HG03520 (cell line): ENCODE results near the gene SIPA1.

Experiments used
- ATAC-seq: cut with Tn5 transposase; IDR thresholded peaks from one replicate; pipeline ENCODE4 v1.9.1; 2021; ENCODE audit warnings: mild to moderate bottlenecking, moderate library complexity; ENCODE audit not compliant: unreplicated experiment

SIPA1 gene

GRCh38 chr11:65607614-65608426 is 30.1 kb upstream of the SIPA1 start:
- no peak for ATAC-seq

DNA sequence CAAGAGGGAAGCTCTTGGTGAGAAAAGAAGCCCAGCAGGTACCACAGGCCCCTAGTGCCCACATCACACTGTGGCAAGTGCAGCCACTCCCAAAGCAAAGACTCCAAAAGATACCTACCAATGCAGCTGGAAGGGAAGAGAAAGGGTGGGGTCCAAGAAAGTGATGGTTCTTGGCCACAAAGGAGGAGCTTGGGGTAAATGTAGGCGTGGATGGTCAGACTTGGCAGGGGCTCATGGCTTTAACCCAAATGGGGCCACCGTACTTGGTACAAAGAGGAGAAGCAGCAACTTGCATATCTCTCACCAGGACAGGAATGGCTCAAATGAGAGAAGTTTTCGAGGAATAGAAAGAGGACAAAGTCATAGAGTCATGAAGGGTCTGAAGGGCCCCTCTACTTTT is 28.7 kb upstream of the SIPA1 start:
- no peak for ATAC-seq

GRCh38 chr11:65609665-65610064 is 28.2 kb upstream of the SIPA1 start:
- no peak for ATAC-seq

DNA sequence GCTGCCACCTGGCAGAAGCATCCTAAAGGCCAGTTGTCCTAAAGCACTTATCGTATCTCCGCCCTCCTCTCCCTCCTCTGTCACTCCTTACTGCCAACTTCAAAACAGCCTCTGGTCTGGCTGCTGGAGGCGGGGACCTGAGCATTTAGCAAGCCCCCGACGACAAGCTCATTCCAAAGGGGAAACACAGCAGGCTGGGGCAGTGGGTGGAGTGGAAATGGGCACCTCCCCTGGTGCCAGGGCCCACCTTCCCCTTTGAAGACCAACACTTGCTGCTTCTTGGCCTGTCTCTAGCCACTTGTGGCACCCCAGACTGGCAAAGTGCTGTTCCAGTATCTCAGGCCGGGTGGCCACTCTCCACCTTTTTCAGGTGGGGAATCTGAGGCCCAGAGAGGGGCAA is 27.5 kb upstream of the SIPA1 start:
- ATAC-seq: no peak

GRCh38 chr11:65611028-65611757 is 26.7 kb upstream of the SIPA1 start:
- ATAC-seq: no peak

- ATAC-seq: no peak
Measured at GRCh38 chr11:65611758-65612603, 25.9 kb upstream of the SIPA1 start.

DNA sequence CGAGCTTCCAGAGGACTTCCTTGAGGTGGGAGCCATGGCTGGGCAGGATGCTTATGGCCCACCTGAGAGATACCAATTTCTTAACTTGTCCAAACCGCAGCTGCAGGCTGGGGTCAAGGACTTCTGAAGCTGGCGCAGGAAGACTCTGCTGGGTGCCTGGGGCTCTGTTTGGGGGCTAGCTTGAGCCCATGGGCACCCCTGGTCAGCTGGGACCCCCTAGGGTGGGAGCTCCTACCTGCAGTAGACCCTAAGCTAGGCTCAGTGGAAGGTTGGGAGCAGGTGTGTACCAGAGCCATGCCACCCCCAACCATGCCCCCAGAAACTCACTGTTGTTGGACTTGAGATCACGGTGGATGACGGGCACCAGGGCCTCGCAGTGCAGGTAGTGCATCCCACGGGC is 25.2 kb upstream of the SIPA1 start:
- ATAC-seq: no peak

GRCh38 chr11:65613091-65613928 is 24.6 kb upstream of the SIPA1 start:
- no peak for ATAC-seq

DNA sequence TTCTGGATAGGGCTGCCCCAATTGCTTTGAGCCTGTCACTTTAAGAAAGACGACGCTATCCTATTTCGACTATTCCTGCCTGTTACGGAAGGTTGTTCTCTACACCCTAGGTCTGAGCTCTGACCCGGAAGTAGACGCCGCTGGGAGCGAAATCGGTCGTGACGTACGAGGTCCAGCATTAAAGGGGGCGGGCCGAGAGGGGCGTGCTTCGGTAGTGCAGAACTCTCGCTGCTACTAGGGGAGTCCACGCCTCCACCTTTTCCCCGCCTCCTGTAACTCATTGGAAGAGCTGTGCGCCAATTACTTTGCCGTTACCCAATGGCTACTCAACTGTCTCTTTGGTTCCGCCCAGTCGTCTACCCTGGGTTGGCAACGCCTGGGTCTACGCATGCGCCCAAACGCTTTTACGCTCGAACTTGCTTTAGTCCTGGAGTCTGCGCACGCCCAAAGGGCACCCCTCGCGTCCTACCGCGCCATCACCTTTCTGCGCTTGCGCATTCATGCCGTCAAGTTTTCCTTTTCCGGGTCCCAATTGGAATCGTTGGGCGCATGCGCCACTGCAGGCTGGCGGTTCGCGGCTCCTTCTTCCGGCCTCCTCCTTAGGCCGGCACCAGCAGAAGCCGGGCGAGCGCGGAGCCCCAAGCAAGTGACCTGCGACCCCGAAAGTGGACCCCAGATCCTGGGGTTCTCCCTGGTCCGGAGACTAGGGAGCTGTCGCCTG is 22.5 kb upstream of the SIPA1 start, which contains the start of gene PCNX3:
Gene PCNX3, plus strand, starts transcription at position 548 of the 721 bp plus-strand sequence. CDS start 536 bp downstream, outside the sequence.
- peak; percentile 77 for ATAC-seq

- ATAC-seq: peak; percentile 4
Measured at GRCh38 chr11:65615950-65616574, 21.8 kb upstream of the SIPA1 start.

DNA sequence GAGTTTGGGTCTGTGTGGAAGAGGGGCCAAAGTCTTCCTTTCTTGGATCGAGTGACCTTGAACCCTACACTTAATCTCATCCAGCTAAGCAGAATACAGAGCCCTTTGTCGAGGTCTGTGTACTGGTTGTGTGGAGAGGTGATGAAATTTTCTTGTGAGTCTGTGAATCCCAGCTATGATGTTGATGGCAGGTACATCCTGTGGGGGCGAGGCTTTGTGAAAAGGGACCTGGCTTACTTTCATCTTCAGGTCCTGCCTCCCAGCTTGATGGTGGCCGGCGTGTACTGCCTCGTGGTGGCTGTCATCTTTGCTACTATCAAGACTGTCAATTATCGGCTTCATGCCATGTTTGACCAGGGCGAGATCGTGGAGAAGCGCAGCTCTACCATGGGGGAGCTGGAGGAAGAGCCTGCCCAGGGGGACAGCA is 21.3 kb upstream of the SIPA1 start:
- ATAC-seq: no peak

GRCh38 chr11:65617136-65617850 is 20.6 kb upstream of the SIPA1 start:
- no peak for ATAC-seq

- ATAC-seq: no peak
Measured at GRCh38 chr11:65617990-65618751, 19.7 kb upstream of the SIPA1 start.

GRCh38 chr11:65618763-65619162 is 19.1 kb upstream of the SIPA1 start:
- ATAC-seq: no peak

GRCh38 chr11:65619281-65619928 is 18.5 kb upstream of the SIPA1 start:
- no peak for ATAC-seq

DNA sequence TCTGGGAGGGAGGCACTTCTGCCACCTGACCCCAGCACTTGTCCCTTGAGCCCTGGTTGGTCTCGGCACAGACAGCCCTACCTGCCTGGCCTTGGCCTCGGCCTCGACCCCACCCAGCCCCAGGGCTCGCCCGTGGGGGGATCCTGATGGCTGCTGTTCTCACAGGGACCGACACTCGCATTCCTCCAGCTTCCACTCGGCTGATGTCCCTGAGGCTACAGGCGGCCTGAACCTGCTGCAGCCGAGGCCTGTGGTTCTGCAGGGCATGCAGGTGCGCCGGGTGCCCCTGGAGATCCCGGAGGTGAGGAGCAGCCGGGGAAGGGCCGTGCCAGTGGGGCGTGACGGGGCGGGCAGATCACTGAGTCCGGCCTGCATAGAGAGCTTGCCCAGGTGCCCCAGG is 17.2 kb upstream of the SIPA1 start:
- no peak for ATAC-seq

GRCh38 chr11:65621460-65621859 is 16.4 kb upstream of the SIPA1 start:
- no peak for ATAC-seq
